Right kidney (tissue), 9 donors: ENCODE results near the gene MARCHF7.
"Not testable (repeated sequence)": the region's sequence is repeated elsewhere in the genome, so short reads cannot be mapped to it uniquely, and the experiment has no call there.

Experiments
- DNase-seq: peaks from one replicate; pipeline ENCODE4 v3.0.0-alpha.2; 2016
- long read RNA-seq, 8 donors: transcript quantifications; one replicate each; lab custom pipeline, GENCODE V29; 2026

MARCHF7 gene
- long read RNA-seq, donor 1, full-length matches to known transcripts = 5 of 71 reads
- long read RNA-seq, donor 1, partial matches to known transcripts = 43 of 71 reads
- long read RNA-seq, donor 1, other reads (novel, unspliced or antisense) = 23 of 71 reads
- long read RNA-seq, donor 2, partial matches to known transcripts = 34 of 49 reads
- long read RNA-seq, donor 2, other reads (novel, unspliced or antisense) = 12 of 49 reads
- long read RNA-seq, donor 3, full-length matches to known transcripts = 1 of 30 reads
- long read RNA-seq, donor 3, partial matches to known transcripts = 21 of 30 reads
- long read RNA-seq, donor 3, other reads (novel, unspliced or antisense) = 8 of 30 reads
- long read RNA-seq, donor 4, full-length matches to known transcripts = 2 of 65 reads
- long read RNA-seq, donor 4, partial matches to known transcripts = 37 of 65 reads
- long read RNA-seq, donor 4, other reads (novel, unspliced or antisense) = 26 of 65 reads
- long read RNA-seq, donor 5, full-length matches to known transcripts = 7 of 48 reads
- long read RNA-seq, donor 5, partial matches to known transcripts = 20 of 48 reads
- long read RNA-seq, donor 5, other reads (novel, unspliced or antisense) = 21 of 48 reads
- long read RNA-seq, donor 6, full-length matches to known transcripts = 1 of 37 reads
- long read RNA-seq, donor 6, partial matches to known transcripts = 20 of 37 reads
- long read RNA-seq, donor 6, other reads (novel, unspliced or antisense) = 16 of 37 reads
- long read RNA-seq, donor 7, partial matches to known transcripts = 66 of 110 reads
- long read RNA-seq, donor 7, other reads (novel, unspliced or antisense) = 43 of 110 reads
- long read RNA-seq, donor 8, full-length matches to known transcripts = 3 of 53 reads
- long read RNA-seq, donor 8, partial matches to known transcripts = 23 of 53 reads
- long read RNA-seq, donor 8, other reads (novel, unspliced or antisense) = 27 of 53 reads

DNA sequence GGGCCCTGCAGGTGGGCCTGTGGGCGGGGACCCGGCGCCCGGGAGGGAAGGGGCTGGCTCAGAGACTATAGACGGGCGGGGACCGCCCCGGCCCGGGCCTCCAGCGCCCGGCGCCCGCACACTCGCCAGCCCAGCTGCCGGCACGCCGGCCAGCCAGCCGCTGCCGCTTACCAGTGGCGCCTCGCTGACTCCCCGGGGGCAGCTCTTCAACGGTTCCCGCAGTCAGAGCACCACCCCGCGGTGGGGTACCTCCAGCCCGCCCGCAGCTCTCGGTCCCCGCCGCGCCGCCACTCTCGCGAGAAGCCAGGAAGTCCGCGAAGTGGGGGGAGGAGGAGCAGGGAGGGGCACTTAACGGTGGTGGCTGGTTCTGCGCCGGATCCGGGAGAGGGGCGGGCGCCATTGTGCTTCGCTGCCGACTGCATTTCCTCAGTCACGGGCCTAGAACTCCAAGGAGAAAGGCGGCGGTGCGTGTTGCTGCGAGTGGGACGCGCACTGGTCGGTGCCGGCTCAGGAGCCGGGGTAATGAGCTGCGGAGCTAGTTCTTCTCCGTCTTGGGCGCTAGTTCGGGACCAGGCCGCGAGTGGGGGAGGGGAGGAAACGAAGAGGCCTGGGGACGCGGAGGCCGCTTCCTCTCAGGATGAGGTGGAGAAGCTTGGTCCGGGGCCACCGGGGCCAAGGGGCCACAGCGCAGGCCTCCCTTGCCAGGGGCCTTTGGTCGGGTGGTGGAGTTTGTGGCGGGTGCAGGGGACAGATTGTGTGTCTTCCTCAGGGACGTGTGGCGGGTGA, at the start of gene MARCHF7:
Gene MARCHF7, plus strand, starts transcription at position 364 of the 786 bp plus-strand sequence. CDS start 16,517 bp downstream, outside the sequence.
- peak; percentile 99 for DNase-seq

GRCh38 chr2:159667423-159667822, 44.9 kb upstream of the MARCHF7 start:
- DNase-seq = not testable (repeated sequence)

DNA sequence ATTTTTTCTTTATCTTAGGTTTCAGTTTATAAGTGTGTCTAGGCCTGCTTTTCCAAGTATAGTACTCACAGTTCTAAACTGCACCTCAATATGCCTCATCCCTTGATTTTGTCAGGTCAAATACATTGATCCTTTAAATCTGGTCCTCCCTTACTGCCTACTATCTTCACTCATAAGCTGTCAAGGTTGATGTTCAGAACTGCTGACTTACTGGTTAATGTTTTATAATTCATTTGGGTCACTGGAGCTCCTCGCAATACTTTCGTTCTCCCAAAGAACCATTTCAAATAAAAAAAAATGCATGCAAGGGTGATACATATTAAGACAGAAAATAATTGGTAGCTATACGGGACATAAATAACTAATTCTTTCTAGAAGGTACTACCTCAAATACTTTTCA, 41.3 kb upstream of the MARCHF7 start:
- no peak for DNase-seq

- no peak for DNase-seq
Observed at GRCh38 chr2:159677654-159678053, 34.7 kb upstream of the MARCHF7 start.

DNA sequence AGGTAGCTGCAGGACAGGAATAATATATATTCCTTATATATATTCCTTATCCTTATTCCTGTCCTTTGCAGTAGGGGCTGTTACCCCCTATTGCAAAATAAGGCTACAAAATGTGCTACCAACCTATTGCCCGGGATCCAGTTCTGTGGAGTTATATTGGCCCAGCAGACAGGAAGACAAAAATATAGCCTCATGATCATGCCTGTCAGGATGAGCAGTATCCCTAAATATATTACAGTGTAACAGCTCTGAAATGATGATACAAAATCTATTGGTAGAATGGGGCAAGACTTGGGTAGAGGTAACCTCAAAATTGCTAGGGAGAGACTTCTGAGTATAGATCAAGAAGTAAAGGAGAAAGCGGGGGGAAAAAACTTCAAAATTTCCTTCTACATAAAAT, 31.6 kb upstream of the MARCHF7 start:
- DNase-seq = no peak

GRCh38 chr2:159683817-159684216, 28.5 kb upstream of the MARCHF7 start:
- no peak for DNase-seq

- no peak for DNase-seq
Observed at GRCh38 chr2:159684796-159685195, 27.5 kb upstream of the MARCHF7 start.

DNA sequence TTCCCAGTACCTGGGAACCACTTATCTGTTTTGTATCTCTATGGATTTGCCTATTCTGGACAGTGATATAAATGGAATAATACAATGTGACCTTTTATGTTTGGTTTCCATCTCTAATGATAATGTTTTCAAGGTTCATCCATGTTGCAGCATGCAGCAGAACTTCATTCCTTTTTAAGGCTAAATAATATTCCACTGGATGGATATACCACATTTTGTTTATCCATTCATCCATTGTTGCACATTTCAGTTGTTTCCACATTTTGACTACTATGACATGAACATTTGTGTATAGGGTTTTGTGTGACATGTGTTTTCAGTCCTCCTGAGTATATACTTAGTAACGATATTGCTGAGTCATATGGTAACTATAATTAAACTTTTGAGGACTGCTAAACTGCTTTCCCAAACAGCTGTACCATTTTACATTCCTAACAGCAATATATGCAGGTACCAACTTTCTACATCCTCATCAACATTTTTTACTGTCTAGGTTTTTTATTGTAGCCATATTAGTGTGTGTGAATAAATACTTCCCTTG, 17.7 kb upstream of the MARCHF7 start:
- DNase-seq = no peak

GRCh38 chr2:159695795-159696448, 16.4 kb upstream of the MARCHF7 start:
- no peak for DNase-seq

GRCh38 chr2:159703491-159703890, 8.8 kb upstream of the MARCHF7 start:
- DNase-seq = no peak

GRCh38 chr2:159706385-159706980, 5.8 kb upstream of the MARCHF7 start:
- no peak for DNase-seq

DNA sequence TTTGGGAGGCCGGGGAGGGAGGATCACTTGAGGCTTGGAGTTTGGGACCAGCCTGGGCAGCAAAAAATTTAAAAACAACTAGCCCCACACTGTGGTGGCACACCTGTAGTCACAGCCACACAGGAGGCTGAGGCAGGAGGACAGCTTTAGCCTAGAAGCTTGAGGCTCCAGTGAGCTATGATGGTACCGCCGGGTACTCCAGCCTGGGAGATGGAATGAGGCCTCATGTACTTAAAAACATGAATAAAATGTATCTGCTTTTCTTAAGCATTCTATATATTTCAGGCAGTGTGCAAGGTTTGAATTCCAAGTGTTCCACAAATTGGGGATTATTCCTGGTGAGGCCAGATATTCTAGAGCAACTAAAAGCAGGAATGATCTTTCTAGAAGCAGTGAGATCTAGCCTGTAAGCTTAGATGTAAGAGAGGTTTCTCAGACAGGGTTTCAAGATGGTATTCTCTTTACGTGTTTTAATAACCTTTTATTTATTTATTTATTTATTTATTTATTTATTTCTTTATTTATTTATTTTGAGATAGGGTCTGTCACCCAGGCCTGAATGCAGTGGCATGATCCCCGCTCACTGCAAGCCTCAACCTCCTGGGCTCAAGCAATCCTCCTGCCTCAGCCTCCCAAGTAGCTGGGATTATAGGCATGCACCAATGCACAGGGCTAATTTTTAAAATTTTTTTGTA, 4.1 kb upstream of the MARCHF7 start:
- no peak for DNase-seq

DNA sequence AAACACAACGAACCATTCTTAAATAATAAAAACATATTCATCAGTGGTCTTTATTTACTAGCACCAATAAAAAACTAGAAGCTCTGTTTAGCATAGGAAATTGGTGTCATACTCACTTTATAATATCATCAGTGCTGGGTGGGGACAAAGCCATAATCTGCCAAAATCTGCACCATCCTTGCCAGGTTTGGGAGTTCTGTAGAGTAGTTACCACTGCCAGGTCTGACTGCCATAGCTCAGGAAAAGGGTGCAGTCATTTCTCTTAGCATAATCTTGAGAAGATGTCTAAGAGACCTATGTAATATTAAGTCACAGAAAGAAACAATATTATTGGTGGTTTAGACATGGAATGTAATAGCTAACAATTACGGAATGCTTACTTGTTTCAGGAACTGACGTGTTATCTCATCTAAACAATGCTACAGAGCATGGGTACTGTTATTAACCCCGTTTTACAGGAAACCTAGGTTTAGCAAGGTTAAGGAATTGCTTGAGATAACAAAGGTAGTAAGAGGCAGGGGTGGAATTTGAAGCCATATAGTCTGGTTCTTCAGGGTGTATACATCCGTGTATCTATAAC, 1.6 kb upstream of the MARCHF7 start:
- no peak for DNase-seq

- no peak for DNase-seq
Observed at GRCh38 chr2:159711562-159712142, 654 bp upstream of the MARCHF7 start.

DNA sequence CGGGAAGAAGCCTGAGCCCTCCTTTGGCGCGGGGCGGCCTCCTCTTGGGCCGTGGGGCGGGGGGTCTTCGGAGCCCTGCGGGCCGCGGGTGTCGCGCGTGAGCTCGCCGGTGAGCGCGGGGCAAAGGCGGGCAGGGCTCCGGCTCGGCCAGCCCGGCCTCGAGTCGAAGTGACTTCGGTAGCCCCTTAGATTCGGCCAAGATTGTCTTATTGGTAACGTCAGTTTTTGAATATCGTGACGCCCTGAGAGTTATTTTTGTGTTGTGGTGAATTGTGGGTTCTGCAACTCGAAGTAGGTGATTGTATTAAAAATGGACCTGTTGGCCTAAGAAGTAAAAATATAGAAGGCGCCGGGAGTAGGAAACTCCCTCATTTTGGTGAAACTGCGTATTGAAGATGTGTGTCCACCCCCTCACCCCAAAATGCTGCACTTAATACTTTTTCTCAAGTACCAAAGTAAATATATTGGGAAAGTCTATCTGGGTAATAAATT, 669 bp downstream of the MARCHF7 start:
- no peak for DNase-seq

- peak; percentile 18 for DNase-seq
Observed at GRCh38 chr2:159713631-159714246, 1.4 kb downstream of the MARCHF7 start.

- DNase-seq = no peak
Observed at GRCh38 chr2:159714247-159714930, 2.1 kb downstream of the MARCHF7 start.

- no peak for DNase-seq
Observed at GRCh38 chr2:159715451-159715850, 3.1 kb downstream of the MARCHF7 start.
